Ovary (tissue), 9 donors: Measurements from ENCODE around the gene ADGRV1. TPM values are rescaled to one million over a fixed set of nuclear protein-coding genes. Genes with fewer than 3 reads are reported as not detected.

Source experiments
- DNase-seq, 5 donors: peaks; one replicate each; pipeline ENCODE4 v3.0.0-alpha.2; 2019 to 2020
- H3K27ac ChIP-seq, 2 donors: fragments of 200-600 bp; one replicate each; pipeline versions ENCODE4 v1.5.1 to v1.8.0; 2019 to 2022
- H3K27me3 ChIP-seq: fragments of 200-600 bp; one replicate; pipeline ENCODE4 v1.8.0; 2022
- H3K36me3 ChIP-seq: fragments of 200-600 bp; sonication (generic); one replicate; pipeline ENCODE4 v1.5.1; 2019
- H3K4me1 ChIP-seq: one replicate; pipeline ENCODE4 v1.8.1; 2013; ENCODE audit warnings: mild to moderate bottlenecking, moderate library complexity; ENCODE audit not compliant: insufficient read depth
- H3K4me3 ChIP-seq: fragments of 200-600 bp; sonication (generic); one replicate; pipeline ENCODE4 v1.5.1; 2017
- H3K9me3 ChIP-seq, 2 donors: fragments of 200-600 bp in 1 of 2; sonication (generic) in 1 of 2; one replicate each; pipeline versions ENCODE4 v1.5.1 to v1.8.1; 2013 to 2019; ENCODE audit warnings: mild to moderate bottlenecking in 1 of 2, moderate library complexity in 1 of 2
- EP300 ChIP-seq: sonication (generic); formaldehyde crosslinking; IDR thresholded peaks from one replicate; pipeline ENCODE4 v1.6.1; 2017; ENCODE audit warnings: antibody characterized with exemption
- POLR2A ChIP-seq: fragments of 450-650 bp; IDR thresholded peaks from one replicate; pipeline ENCODE4 v1.6.1; 2017; ENCODE audit warnings: antibody characterized with exemption, mild to moderate bottlenecking, moderate library complexity
- WGBS, 3 donors: extraction: QIAGEN DNeasy Blood & Tissue Kit in 1 of 3; methylation state at CpG; one replicate each; pipeline versions ENCODE4 v1.1.5 to v1.1.7; 2013 to 2017; 5-methylcytosine and 5-hydroxymethylcytosine counted together
- intact Hi-C, 4 donors: fragments of 100-400 bp; cut with DNase I; formaldehyde crosslinking; loops; one replicate each; pipeline versions ENCODE4 v1.11.0 to v1.15.1; 2022 to 2023
- polyA plus RNA-seq, 2 donors: library from polyadenylated mRNA; stranded (reverse); fragments of 200-250 nt in 1 of 2; fragments of 350-450 nt in 1 of 2; fragmentation: Illumina TruSeq in 1 of 2; extraction: RNeasy Lipid Tissue Mini Kit (QIAGEN cat#74804) in 1 of 2; gene quantifications; one replicate each; pipeline ENCODE4 v1.2.3, GENCODE V29; 2013 to 2014
- total RNA-seq, 7 donors: library from RNA; depleted of rRNA in 2 of 7; stranded (reverse); fragments of >200 nt in 2 of 7; fragmentation: NEBNext Ultra II Directional in 3 of 7; extraction: Animal tissue kit (Norgen Biotek cat#: 25700) in 3 of 7; gene quantifications; one replicate each; pipeline versions ENCODE4 v1.1.0 to v1.2.4, GENCODE V29; 2016 to 2023
- TF ChIP-seq, protein P1 (sequence below), 3 donors: fragments of 450-650 bp in 2 of 3; fragments of 200-600 bp in 1 of 3; IDR thresholded peaks; one replicate each; pipeline versions ENCODE4 v1.5.1 to v1.8.0; 2016 to 2022; ENCODE audit warnings: antibody characterized with exemption in 3 of 3, mild to moderate bottlenecking in 1 of 3
- donor health status: DM: no; HTN: no; CAD: no; lungs with moderate emphysema.
- donor health status: DM: no; HTN: no; CAD: no.
- donor health status: Bipolar disorder and iron deficiency.
- donor health status: DM: yes; HTN: yes; CAD: no.
- donor health status: DM: no; HTN: no; CAD: no.
- donor health status: DM: yes; HTN: yes; CAD: no.

Gene ADGRV1
- total and polyA plus RNA-seq, 9 donors = 0.21 to 2.7 (median 1.1) TPM

GRCh38 chr5:91133183-91133582, 574.6 kb downstream of the ADGRV1 start:
- H3K4me3 ChIP-seq = no peak overlapping the region
- no peaks in the 10 kb centered on the region for H3K27me3 ChIP-seq
- intact Hi-C loops = no loop called here
- H3K27ac ChIP-seq = no peak overlapping the region
- no peaks in the 10 kb centered on the region for H3K9me3 ChIP-seq
- H3K4me1 ChIP-seq = no peaks in the 10 kb centered on the region
- TF ChIP-seq EP300 (no peak), POLR2A (no peak)
- TF ChIP-seq, protein P1, sequence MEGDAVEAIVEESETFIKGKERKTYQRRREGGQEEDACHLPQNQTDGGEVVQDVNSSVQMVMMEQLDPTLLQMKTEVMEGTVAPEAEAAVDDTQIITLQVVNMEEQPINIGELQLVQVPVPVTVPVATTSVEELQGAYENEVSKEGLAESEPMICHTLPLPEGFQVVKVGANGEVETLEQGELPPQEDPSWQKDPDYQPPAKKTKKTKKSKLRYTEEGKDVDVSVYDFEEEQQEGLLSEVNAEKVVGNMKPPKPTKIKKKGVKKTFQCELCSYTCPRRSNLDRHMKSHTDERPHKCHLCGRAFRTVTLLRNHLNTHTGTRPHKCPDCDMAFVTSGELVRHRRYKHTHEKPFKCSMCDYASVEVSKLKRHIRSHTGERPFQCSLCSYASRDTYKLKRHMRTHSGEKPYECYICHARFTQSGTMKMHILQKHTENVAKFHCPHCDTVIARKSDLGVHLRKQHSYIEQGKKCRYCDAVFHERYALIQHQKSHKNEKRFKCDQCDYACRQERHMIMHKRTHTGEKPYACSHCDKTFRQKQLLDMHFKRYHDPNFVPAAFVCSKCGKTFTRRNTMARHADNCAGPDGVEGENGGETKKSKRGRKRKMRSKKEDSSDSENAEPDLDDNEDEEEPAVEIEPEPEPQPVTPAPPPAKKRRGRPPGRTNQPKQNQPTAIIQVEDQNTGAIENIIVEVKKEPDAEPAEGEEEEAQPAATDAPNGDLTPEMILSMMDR (IDR thresholded peaks at IDR 0.05) = no peak
- DNase-seq = no peak
- H3K36me3 ChIP-seq = no peaks in the 10 kb centered on the region

GRCh38 chr5:91135475-91136248, 577.1 kb downstream of the ADGRV1 start:
- 88 to 92% (median 90%) methylated on average over 5 of the region's 5 CpGs for WGBS, 3 donors
- Histone ChIP-seq H3K27ac (no peak overlapping the region), H3K4me3 (no peak overlapping the region), H3K36me3 (no peaks in the 10 kb centered on the region), H3K9me3 (no peaks in the 10 kb centered on the region), H3K27me3 (no peaks in the 10 kb centered on the region), H3K4me1 (no peaks in the 10 kb centered on the region)
- intact Hi-C loops = no loop called here
- DNase-seq = no peak
- TF ChIP-seq POLR2A (no peak), EP300 (no peak)
- TF ChIP-seq, protein P1 (IDR thresholded peaks at IDR 0.05) = no peak

DNA sequence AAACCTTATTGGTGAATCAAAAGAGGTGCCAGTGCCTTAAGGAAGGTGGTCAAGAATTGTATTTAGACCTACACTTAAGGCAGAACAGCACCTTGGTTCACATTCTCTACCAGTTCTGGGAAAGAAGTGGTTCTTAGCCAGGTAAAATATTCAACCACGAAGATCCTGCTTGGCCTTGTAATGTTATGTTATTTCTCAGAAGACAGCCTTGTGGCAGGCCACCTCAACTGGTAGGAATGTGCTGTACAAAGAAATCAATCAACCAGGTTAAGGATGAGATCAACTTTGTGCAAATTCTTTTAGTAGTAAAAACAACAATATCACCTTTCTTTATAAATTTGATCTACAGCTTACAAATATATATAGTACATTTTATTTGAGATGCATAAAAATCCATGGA, 577.7 kb downstream of the ADGRV1 start:
- no peak for DNase-seq
- no peaks in the 10 kb centered on the region for H3K36me3 ChIP-seq
- intact Hi-C loops = no loop called here
- TF ChIP-seq EP300 (no peak), POLR2A (no peak)
- TF ChIP-seq, protein P1 (IDR thresholded peaks at IDR 0.05) = no peak
- WGBS, 3 donors = 50 to 59% (median 53%) methylated on average over 1 of the region's 1 CpG
- H3K9me3 ChIP-seq = no peaks in the 10 kb centered on the region
- H3K4me1 ChIP-seq = no peaks in the 10 kb centered on the region
- H3K27me3 ChIP-seq = no peaks in the 10 kb centered on the region
- H3K27ac ChIP-seq = no peak overlapping the region
- H3K4me3 ChIP-seq = no peak overlapping the region

- H3K4me3 ChIP-seq = no peak overlapping the region
- H3K36me3 ChIP-seq = no peaks in the 10 kb centered on the region
- no peaks in the 10 kb centered on the region for H3K27me3 ChIP-seq
- TF ChIP-seq EP300 = no peak
- TF ChIP-seq POLR2A = no peak
- TF ChIP-seq, protein P1 (IDR thresholded peaks at IDR 0.05) = no peak
- no peak for DNase-seq
- no peaks in the 10 kb centered on the region for H3K9me3 ChIP-seq
- WGBS, 3 donors = 96 to 97% (median 97%) methylated on average over 3 of the region's 3 CpGs
- no peak overlapping the region for H3K27ac ChIP-seq
- intact Hi-C loops = no loop called here
- H3K4me1 ChIP-seq = no peaks in the 10 kb centered on the region
These were observed 579.0 kb downstream of the ADGRV1 start for GRCh38 chr5:91137647-91138046.
